PC-9 (cell line): ENCODE results near the gene USP3.

Experiments
- EZH2 ChIP-seq: fragments of 200-600 bp; sonication (generic); IDR thresholded peaks from 2 replicates; pipeline ENCODE4 v1.8.0; 2017; ENCODE audit warnings: antibody characterized with exemption, low read depth
- TF ChIP-seq, protein P1 (sequence below): fragments of 200-600 bp; sonication (generic); conservative IDR thresholded peaks from 2 replicates; pipeline ENCODE4 v1.6.1; 2017; ENCODE audit warnings: mixed run types, antibody characterized with exemption, mild to moderate bottlenecking, moderate library complexity

DNA sequence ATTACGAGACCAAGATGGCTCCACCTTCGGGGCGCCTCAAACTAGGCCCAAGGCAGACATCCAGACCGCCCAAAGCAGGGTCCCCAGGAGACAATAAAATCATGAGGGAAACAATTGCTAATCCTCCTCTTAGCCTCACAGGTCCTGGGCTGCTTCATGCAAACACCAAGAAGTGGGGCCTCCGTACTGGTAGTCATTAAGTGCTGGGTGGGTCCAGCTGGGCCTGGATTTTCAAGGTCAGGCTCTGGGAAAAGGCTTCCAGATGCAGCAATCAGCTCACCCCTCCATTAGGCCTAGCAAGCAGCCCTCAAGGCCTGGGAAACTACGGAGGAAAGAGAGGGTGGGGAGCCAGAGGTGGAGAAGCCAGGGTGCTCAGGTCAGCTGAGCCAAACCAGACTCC, 93.4 kb downstream of the USP3 start:
- TF ChIP-seq, protein P1, sequence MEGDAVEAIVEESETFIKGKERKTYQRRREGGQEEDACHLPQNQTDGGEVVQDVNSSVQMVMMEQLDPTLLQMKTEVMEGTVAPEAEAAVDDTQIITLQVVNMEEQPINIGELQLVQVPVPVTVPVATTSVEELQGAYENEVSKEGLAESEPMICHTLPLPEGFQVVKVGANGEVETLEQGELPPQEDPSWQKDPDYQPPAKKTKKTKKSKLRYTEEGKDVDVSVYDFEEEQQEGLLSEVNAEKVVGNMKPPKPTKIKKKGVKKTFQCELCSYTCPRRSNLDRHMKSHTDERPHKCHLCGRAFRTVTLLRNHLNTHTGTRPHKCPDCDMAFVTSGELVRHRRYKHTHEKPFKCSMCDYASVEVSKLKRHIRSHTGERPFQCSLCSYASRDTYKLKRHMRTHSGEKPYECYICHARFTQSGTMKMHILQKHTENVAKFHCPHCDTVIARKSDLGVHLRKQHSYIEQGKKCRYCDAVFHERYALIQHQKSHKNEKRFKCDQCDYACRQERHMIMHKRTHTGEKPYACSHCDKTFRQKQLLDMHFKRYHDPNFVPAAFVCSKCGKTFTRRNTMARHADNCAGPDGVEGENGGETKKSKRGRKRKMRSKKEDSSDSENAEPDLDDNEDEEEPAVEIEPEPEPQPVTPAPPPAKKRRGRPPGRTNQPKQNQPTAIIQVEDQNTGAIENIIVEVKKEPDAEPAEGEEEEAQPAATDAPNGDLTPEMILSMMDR = no peak
- no peak for TF ChIP-seq EZH2
